NCI-H1092 treated with DMSO at 0.1 percent for 48 hours (cell line): ENCODE data around the gene TMEM121B.

Experiments
- DNase-seq: peaks from one replicate; lab custom pipeline; 2025; lab: John Stamatoyannopoulos, UW

Gene TMEM121B

DNA sequence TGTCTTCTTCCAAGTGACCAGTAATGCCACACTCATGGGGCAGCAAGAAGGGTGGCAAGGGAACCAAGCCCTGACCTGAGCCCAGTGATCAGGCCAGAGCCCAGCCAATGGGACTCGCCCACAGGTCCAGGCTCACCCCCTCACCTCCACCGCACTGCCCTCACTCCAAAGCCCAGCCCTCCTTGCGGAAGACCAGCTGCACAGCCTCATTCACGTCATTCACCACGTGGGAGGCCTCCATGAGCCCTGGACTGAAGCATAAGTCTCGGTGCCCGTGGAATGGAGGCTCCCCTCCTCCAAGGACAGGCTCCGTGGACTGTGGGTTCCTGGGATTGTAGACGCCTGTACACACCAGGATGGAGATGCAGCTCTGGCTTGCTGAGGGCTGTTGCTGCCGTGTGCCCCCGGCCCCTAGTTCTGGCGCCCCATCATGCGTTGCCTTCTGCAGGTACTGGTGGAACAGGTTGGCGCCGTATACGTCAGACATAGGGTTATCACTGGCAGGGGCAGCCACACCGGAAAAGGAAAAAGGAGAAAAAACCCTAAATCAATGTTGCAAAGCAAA, 16.8 kb upstream of the TMEM121B start:
- no peak for DNase-seq

DNA sequence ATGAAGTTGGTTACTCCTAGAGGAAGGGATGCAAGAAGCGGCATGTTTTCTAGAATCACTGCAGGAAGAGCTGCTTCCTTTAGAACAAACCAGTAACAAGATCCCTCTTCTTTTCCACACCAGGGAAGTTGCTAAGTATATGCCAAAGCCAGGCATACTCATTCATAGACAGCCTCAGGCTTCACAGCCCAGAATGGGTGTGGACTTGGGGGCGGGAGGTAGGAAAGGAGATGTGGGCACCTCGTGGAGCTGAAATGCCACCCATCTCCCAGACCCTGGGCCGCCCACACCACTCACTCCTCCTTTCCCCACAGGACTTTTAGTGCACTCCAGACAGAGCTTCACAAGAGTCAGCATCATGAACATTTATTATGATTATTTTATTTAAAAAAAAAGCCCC, 16.0 kb upstream of the TMEM121B start:
- no peak for DNase-seq

DNA sequence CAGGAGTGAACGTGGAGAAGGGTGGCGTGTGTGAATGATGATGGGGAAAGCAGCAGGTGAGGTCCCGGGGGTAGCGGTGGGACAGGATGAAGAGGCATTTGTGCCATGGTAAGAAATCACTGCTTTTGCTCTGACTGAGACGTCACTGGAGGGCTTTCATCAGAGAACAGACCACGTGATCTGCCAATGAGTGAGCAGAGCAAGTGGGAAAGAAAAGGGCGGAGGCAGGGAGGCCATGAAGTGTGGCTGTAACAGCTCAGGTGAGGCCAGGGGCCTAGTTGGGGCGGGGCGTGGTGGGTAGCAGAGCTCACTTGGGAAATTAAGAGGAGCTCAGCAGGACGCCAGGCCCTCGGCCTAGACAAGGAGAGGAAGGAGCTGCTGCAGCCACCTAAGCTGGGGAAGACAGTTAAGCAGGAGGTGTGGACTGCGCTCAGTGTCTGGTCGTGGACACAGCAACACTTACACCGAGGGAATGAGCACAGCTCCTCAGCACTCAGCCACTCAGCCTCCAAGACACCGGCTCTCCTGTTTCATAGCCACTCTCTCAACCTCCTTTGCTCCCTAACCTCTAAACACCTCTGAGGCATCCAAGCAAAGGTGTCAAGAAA, 14.1 kb upstream of the TMEM121B start:
- no peak for DNase-seq

DNA sequence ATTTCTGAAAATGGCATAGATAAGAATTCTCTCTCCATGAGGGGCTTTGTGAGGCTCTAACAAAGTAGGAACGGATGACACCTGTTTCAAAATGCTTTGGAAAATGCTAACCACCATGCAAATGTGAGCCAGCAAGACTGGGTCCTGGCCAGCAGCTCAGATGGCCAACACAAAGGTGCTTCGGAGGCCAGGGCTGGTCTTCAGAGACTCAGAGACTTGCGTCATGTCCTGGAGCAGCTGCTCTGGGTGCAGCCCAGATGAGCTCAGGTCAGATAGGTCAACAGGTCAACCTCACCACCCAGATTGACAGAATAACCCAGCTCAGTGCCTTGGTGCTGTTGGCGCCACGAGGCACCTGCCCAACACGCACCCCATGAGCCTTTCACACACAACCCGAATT, 12.0 kb upstream of the TMEM121B start:
- DNase-seq, result no peak

DNA sequence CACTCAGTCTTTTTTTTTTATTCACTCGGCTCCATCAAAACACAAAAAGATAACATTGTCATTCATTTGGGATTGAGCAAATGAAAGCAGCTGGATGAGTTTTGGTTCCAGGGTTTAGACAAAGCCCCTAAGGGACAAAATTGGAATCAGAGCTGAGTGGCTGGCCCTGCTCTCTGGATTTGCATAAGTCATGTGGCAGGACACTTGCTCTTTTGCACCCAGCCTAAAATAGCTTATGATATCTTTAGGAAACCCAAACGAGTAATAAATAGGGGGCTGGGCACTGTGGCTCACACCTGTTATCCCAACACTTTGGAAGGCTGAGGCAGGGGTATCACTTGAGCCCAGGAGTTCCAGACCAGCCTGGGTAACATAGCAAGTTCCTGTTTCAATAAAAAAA, 11.0 kb upstream of the TMEM121B start:
- peak; percentile 50 for DNase-seq

DNA sequence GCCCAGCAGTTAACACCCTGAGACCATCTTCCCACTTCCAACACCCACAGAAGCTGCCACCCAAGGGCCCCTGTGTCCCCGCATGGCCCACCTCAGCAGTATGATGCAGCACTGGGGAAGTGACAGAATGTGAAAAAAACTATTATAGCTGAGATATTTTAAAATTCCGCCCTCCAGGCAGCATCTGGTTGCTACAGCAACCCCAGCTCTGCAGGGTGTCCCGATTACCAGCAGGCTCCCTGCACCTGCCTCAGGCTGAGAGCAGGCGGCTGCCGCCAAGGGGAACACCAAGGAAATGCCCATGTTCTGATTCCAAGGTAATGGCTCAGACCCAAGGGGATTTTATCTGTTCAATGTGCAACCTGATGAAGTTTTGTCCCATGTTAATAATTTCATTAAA, 10.5 kb upstream of the TMEM121B start:
- DNase-seq, result peak; percentile 50

DNA sequence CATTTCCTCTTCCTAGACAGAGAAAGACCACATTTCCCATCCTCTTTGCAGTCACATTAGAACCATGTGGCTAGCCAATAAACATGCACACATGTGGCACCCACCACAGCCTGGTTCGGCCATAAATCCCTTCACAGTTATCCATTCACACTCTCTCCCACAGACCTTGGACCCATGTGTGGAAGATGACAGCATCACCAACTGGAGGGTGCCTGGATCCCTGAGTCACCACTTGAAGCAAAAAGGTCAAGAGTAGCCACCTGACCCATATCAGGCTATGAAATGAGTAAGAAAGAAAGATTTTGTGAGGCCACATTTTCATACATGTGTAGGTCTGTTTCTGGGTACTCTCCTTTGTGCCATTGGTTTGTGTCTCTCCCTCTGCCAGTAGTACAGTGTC, 9.0 kb upstream of the TMEM121B start:
- DNase-seq, result no peak

DNA sequence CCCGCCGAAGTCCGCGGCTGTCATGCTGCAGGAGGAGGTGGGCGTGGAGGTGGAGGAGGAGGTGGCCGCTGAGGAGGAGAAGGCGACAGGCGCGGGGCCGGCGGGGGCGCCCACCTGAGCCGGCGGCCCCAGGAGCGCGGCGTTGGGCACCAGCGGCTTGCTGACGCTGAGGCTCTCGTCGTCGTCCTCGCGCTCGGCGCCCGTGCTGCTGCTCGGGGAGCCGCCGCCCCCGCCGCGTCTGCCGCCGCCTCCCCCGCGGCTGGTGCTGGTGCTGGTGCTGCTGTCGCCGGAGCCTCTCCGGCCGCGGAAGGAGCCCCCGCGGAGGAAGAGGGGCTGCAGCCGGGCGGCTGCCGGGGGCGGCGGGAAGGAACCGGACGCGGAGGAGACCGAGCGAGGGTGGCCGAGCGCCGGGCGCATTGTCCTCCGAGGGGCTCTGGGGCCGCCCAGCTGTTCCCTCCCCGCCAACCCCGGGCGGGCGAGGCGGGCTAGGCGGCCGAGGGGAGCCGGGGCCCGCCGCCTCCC, 388 bp downstream of the TMEM121B start:
- DNase-seq, result peak; percentile 34

DNA sequence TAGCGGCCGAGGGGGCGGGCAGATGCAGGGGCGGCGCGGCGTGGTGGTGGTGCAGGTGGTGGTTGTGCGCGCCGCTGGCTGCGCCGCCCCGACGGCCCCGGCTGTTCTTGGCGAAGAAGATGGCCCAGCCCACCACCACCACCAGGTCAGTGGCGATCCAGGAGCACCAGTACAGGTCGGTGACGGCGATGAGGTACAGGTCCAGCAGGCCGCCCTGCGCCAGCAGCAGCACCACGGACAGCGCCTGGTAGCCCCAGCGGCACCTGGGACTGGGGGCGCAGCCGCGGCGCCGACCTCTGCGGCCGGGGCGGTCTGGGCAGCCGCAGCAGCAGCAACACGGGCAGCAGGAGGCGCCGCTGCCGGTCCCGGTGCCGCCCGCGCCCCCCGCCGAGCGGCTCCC, 879 bp downstream of the TMEM121B start:
- no peak for DNase-seq

DNA sequence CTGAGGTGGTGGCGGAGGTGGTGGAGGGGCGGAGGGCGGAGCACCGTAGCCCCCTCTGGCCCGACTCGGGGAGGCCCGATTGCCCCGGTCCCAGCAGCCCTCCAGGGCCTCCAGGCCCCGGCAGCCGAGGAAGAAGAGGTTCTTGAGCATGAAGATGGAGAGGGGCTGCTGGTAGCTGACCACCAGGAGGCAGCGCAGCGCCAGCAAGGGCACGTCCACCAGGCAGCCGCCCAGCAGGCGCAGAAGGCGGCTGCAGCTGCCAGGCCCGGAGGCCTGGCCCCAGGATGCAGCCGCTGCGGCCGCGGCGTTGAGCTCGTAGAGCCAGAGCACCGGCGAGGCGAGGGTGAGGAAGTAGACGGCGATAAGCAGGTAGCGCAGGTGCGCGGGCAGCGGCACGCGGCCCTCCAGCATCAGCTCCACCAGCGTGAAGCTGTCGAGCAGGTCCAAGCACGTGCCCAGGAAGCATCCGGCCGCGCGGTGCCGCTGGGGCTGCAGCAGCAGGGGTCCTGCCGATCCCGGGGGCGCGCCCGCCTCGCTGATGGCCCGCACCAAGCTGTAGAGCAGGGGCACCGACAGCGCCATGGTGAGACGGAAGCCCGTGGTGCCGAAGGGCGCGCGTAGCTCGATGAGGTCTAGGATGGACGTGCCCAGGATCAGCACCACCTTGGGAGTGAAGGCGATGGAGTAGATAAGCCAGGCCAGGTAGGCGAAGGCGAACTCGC, 1.5 kb downstream of the TMEM121B start:
- DNase-seq, result no peak

DNA sequence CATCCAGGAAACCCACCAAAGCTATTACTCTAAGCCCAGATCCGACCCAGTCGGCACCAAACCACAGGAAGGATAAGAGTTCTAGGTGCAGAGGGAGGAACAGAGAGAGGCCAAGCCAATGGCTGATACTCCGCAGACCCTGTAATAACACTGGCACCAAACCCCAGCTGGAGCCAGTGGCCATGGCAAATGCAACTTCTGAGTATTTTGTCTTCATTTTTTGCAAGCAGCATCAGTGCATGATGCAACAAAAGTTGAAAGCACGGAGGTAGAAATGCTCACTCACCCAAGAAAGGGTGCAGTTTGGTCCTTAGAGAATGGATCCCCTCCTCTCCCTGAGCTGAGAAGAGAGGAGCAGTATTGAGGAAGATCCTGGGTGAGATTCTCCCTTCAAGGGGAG, 2.8 kb downstream of the TMEM121B start:
- no peak for DNase-seq

DNA sequence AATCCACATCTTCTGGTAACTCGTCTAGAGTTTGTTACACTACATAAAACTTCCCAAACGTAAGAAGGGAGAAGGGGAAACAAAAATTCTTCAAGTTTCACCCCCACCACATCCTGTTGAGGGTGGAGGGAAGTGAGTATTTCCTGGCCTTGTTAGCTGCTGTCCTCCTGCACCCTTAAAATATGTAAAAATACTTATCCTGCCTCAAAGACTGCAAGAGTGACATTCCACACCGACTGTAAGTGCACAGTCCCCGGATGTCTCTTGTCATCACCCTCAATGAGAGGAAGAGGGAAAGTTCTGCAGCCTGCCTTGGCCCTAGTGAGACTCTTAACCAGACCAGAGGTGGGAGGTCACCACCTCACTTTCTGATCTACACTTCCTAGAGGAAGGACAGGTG, 3.3 kb downstream of the TMEM121B start:
- DNase-seq, result no peak

DNA sequence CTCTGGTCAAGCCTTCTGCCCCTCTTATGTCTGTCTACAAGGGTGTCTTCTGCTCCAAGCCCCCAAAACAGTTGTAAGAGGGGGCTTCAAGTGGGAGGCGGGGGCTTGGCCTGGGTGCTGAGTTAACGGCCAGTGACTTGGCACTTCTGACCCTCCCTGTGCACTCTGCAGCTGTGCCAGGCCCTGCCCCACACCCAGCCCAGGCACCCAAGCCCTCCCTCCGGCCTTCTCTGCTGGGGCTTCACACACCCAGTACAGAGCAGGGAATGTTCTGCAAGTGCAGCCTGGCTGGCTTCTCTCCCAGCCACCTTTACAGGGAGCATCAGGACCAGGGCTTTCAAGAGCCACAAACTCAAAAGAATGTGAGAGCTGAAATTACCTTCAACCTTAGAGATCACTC, 3.8 kb downstream of the TMEM121B start:
- DNase-seq, result no peak

DNA sequence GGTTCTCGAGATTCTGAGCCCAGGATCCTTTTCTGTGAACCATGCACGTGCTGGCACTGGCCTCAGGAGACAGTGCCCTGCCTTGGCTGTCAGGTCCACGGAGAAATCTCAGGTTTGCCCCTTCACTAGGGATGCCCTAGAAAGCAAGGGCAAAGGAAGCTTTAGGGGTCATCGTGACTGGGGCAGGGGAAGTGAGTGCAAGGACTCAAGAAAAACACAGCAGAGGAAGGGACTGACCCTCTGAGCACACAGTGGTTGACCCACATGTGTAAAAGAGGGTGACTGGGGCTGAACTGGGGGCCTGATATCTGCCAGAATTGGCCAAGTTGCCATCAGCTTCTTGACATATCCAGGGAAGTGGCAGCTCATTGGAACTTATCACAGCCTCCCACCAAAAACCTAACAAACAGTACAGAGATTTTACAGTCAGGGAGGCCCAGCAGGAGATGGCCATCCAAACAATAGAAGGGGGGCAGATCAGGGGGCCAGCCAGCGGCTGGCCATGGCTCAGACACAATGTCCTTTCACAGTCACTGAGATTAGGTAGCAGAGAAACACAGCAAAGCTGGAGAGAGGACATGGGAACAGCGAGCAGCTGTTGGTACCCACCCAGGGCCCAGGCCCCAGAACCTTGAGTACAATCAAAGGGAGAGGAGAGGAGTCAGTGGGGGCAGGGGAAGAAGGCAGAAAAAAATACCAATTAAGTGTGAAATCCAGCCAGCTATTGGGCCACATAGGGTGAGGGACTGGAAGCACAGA, 4.4 kb downstream of the TMEM121B start:
- no peak for DNase-seq

DNA sequence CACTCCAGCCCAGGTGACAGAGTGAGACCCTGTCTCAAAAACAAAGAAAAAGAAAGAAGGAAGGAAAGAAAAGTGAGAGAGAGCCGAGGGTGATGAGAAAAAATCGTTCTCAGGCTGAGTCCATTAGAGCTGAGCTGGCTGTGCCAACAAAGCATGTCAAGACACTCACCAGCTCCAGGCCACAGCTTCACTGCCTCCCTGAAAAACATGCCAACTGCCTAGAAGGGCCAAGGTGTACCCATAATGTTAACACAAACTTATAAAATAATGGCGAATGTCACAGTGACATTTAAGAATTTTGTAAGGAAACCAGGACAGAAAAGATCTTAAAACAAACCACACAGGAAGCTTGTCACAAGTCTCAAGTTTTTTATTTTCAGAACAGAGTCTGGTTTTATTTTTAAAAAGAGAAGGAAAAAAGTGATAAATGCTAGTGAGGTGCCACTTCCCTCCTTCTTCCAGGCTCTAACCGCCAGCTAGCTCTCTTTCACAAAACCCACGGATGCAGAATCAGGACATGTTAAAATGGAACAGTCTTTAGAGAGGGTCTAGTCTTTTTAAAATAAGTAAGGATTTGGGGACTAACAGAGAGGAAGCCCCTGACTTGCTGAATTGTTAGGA, 5.1 kb downstream of the TMEM121B start:
- DNase-seq, result no peak

DNA sequence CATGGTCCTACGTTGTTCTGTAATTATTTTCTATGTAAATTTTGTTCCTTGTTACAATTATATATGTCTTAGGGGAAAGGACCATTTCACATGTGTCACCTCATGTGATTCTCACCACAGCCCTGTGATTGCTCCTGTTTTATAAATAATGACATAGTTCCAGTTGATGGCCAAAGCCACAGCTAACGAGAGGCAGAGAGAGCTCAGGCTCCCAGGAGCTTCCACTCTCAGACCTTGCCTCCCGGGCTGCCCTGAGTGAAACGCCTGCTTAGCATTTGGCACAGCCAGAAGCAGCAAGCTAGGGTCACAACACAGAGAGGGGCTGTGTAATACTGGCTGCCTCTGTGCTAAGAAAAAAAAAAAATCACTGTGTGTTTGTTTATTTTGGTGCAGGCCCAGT, 5.9 kb downstream of the TMEM121B start:
- no peak for DNase-seq

DNA sequence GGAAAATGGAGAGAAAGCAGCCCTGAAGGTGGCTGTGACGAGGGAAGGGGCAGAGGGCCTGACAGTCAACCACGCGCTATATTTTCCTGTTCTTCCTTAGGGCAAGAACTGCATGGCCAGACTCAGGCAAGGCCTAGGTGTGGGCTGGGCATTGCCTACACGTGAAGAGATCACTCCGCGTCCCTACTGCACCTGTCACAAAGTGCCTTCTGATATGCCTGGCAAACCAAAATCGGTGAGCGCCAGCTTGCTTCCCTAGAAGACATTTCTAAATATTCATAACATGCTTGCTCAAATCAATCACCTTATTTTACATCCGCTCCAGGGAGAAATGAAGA, 6.3 kb downstream of the TMEM121B start:
- no peak for DNase-seq

DNA sequence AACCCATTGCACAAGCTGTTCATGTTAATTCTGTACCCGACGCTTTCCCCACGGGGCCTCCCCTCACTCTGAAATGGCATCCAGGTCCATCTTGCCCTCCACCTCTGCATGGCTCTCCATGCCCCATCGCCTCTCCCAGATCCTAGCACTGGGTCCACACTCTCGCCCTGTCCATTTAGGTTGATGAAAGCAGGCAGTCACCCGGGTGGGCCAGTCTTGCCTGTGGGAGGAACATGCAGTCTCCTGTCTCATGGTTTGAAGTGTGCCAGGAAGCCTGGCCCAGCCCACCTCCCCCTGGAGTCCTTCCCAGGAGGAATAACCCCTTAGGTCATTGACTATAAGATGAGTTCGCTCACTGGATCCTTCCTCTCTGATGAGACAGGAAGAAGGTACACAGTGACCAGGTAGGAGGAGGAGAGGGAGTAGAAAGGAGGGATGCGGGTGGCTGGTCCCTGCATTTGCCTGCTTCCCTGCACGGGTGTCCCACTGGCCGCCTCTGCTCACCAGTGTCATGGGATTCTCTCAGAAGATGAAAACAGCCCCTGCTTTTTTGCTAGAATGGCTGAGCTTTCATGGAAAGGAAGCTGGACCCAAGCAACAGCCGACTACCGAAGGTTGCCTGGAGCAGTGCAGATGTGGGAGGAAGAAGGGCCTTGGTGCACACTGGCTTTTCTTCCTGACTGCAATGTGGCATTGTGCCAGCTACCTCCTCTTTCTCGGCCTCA, 6.8 kb downstream of the TMEM121B start:
- DNase-seq, result no peak

DNA sequence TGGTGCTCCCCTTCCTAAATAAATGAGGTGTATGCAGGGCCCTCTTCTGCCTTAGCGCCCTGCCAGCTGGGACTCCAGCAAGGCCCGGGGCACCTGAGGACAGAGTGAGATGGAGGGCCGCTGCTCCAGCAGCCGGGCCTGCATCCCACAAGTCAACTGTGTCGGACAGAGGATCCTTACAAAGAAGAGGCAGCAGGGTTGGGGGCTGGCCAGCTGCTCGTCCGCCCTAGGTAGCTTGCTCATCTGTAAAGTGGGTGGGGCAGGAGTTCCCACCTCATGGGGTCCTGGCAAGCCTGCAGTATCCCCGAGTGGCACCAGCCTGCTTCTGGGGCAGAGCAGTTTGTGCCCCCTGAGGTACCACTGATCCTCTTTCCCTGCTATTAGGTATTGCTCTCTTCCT, 7.6 kb downstream of the TMEM121B start:
- no peak for DNase-seq

DNA sequence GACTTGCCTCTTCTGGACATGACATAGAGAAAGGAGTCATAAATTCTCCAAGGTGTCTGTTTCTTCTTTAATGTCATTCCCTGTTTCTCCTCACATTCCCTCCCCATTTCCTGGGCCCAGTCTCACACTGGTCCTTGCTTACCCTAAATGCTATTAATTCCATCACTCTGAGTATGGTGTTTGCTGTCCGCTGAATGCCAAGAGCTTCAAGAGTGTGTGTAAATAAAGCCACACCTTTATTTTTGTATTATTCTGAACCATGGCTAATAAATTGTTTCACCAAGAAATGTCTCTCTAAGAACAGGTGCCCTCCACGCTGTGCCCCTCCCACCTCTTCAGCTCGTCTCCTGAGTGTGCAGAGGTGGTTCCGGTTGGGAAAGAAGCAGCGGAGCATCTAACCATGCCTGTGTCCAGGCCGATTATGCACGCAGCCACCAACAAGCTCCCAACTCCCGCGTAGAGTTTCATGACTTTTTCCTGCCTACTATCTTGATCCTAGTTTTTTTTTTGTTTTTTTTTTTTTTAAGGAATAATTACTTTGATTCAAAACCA, 8.6 kb downstream of the TMEM121B start:
- DNase-seq, result no peak

DNA sequence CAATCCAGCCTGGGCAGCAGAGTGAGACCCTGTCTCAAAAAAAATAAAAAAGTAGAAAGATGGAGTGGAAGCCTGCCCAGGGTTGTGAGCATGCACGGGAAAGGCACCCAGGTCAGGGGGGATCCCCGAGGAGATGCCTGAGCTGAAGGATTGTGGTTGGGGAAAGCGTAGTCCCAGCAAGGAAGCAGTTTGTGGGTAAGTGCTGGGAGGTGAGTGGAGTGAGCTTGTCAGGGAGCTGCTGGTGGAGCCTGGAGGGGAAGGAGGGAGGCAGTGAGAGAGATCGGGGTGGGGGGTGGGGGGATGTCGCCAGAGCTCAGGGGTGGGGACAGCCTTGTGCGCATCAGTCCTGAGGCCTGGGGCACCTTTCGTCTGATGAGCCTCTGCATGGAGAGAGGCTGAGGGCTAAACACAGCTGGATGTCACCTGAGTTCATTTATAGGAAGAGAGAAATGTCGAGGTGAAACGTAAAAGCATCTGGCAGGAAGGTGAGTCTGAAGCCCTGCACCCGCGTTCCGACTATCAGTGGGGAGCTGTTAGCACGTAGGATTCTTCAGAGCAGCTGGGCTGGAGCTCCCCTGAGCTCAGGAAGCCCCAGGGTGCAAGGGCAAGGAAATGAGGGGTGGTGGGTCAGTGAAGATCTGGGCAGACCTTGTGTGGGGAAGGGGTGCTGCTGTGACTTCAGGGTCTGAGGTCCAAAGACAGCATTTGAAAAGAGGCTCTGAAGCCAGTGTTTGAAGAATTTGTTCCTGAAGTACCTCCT, 10.2 kb downstream of the TMEM121B start:
- DNase-seq, result no peak
